HepG2 (cell line): ENCODE measurements around the gene PHTF2. TPM values are rescaled to one million over a fixed set of nuclear protein-coding genes. Genes with fewer than 3 reads are reported as not detected.
"Not testable (repeated sequence)": the region's sequence is repeated elsewhere in the genome, so short reads cannot be mapped to it uniquely, and the experiment has no call there.

Experiments used
- ATAC-seq: fragments of 200-7000 bp; cut with Tn5 transposase; 3 replicates; pipeline ENCODE4 v1.9.1; 2020; ENCODE audit warnings: mild to moderate bottlenecking, moderate library complexity
- BruUV-seq: library from RNA; stranded (reverse); fragments of 400-500 nt; replicated peaks from 2 replicates; lab custom pipeline; 2021; lab: Mats Ljungman, UMichigan
- CTCF ChIA-PET: fragments of 300-600 bp; formaldehyde crosslinking; extraction: SDS; loops from one replicate; lab custom pipeline; 2021; ENCODE audit warnings: low total read pairs, inconsistent platforms, low intra/inter-chr PET ratio; lab: Yijun Ruan, JAX
- POLR2A ChIA-PET: fragments of 350-600 bp; sonication (Branson Sonifier 250); formaldehyde crosslinking; loops from one replicate; lab custom pipeline; 2020; ENCODE audit warnings: antibody characterized with exemption, inconsistent platforms; lab: Yijun Ruan, JAX
- DNase-seq: peaks from one replicate; pipeline ENCODE4 v3.0.0-alpha.2; 2015; ENCODE audit warnings: low spot score
- FAIRE-seq: peaks from 3 replicates; lab custom pipeline; 2011; peaks lifted over from hg19 to GRCh38; lab: Jason Lieb, UNC
- H2AFZ ChIP-seq: one replicate; pipeline ENCODE4 v1.6.1; 2011; ENCODE audit warnings: low read length, inconsistent platforms
- H3K27ac ChIP-seq: fragments of 300-600 bp; 3 replicates; pipeline ENCODE4 v1.8.0; 2011; ENCODE audit warnings: mixed run types, mild to moderate bottlenecking, mixed read lengths, low read length, inconsistent platforms; ENCODE audit not compliant: insufficient read depth; ENCODE audit errors: extremely low read length
- H3K27me3 ChIP-seq, 2 experiments: fragments of 200-600 bp in 1 of 2; 2 replicates in 1 of 2; 3 replicates in 1 of 2; pipeline versions ENCODE4 v1.6.0 to v1.8.0; 2011; ENCODE audit warnings: low read length in 2 of 2, mild to moderate bottlenecking in 2 of 2, moderate library complexity in 2 of 2, inconsistent platforms in 1 of 2; ENCODE audit not compliant: insufficient read depth in 2 of 2, control insufficient read depth in 1 of 2
- H3K36me3 ChIP-seq, 2 experiments: fragments of 200-600 bp in 1 of 2; replicated peaks in 1 of 2; 2 replicates in 1 of 2; 3 replicates in 1 of 2; pipeline versions ENCODE4 v1.5.1 to v1.8.0; 2011; ENCODE audit warnings: low read length in 2 of 2, inconsistent platforms in 1 of 2; ENCODE audit not compliant: insufficient read depth in 2 of 2, control insufficient read depth in 1 of 2
- H3K4me1 ChIP-seq: 2 replicates; pipeline ENCODE4 v1.5.1; 2012; ENCODE audit warnings: low read length, inconsistent platforms; ENCODE audit not compliant: insufficient read depth
- H3K4me2 ChIP-seq: 2 replicates; pipeline ENCODE4 v1.6.0; 2011; ENCODE audit warnings: low read depth, low read length, inconsistent platforms
- H3K4me3 ChIP-seq, 3 experiments: fragments of 200-600 bp in 1 of 3; sonication (generic), shearing (Covaris generic) in 1 of 3; replicated peaks in 1 of 3; 2 replicates each; pipeline ENCODE4 v1.5.1; 2011 to 2016; ENCODE audit warnings: low read length in 3 of 3, inconsistent platforms in 2 of 3, low read depth in 2 of 3, mild to moderate bottlenecking in 2 of 3, control low read depth in 1 of 3, mixed read lengths in 1 of 3; ENCODE audit not compliant: insufficient read depth in 1 of 3
- H3K79me2 ChIP-seq: one replicate; pipeline ENCODE4 v1.6.1; 2011; ENCODE audit warnings: low read length, inconsistent platforms; ENCODE audit not compliant: insufficient read depth
- H3K9ac ChIP-seq: 2 replicates; pipeline ENCODE4 v1.6.0; 2011; ENCODE audit warnings: mild to moderate bottlenecking, low read depth, low read length, inconsistent platforms; ENCODE audit not compliant: insufficient read depth
- H3K9me3 ChIP-seq: 2 replicates; pipeline ENCODE4 v1.5.1; 2012; ENCODE audit warnings: mild to moderate bottlenecking, low read length
- H4K20me1 ChIP-seq: 2 replicates; pipeline ENCODE4 v1.6.0; 2011; ENCODE audit warnings: inconsistent platforms, mild to moderate bottlenecking, low read length, moderate library complexity; ENCODE audit not compliant: insufficient read depth
- GATAD2A ChIP-seq: IDR thresholded peaks from 2 replicates; pipeline ENCODE4 v1.6.1; 2016
- HMG20A ChIP-seq: IDR thresholded peaks from 2 replicates; pipeline ENCODE4 v1.6.1; 2016; ENCODE audit warnings: borderline replicate concordance
- PHB2 ChIP-seq: fragments of 450-650 bp; IDR thresholded peaks from 2 replicates; pipeline ENCODE4 v1.6.1; 2018; ENCODE audit not compliant: partially characterized antibody
- SKI ChIP-seq: fragments of 450-650 bp; IDR thresholded peaks from one replicate; pipeline ENCODE4 v1.6.1; 2018; ENCODE audit warnings: mild to moderate bottlenecking; ENCODE audit not compliant: partially characterized antibody
- TBP ChIP-seq: sonication (generic); formaldehyde crosslinking; IDR thresholded peaks from 2 replicates; pipeline ENCODE4 v1.5.0; 2020; ENCODE audit warnings: missing genetic modification reagents
- XBP1 ChIP-seq: sonication (generic); formaldehyde crosslinking; IDR thresholded peaks from 2 replicates; pipeline ENCODE4 v1.5.0; 2020; ENCODE audit warnings: missing genetic modification reagents
- ZNF468 ChIP-seq: sonication (generic); formaldehyde crosslinking; IDR thresholded peaks from 2 replicates; pipeline ENCODE4 v1.8.0; 2022; ENCODE audit warnings: mild to moderate bottlenecking, moderate library complexity, missing genetic modification reagents
- ZNF501 ChIP-seq: sonication (generic); formaldehyde crosslinking; IDR thresholded peaks from 2 replicates; pipeline ENCODE4 v1.5.1; 2020; ENCODE audit warnings: mild to moderate bottlenecking, moderate library complexity, missing genetic modification reagents
- WGBS: methylation state at CpG from one replicate; pipeline ENCODE4 v1.1.6; 2017; ENCODE audit warnings: low lambda C conversion rate; 5-methylcytosine and 5-hydroxymethylcytosine counted together
- in situ Hi-C: cut with HindIII; loops from 2 replicates; pipeline ENCODE4 v1.10.0; 2017; ENCODE audit warnings: low pct_unique_long_range_greater_than_20kb; ENCODE audit not compliant: extremely low pct_ligation_motif_present
- intact Hi-C: fragments of 100-400 bp; cut with micrococcal nuclease; formaldehyde crosslinking; loops from one replicate; pipeline ENCODE4 v1.10.0; 2022; ENCODE audit not compliant: unreplicated experiment
- polyA plus RNA-seq, 8 experiments: library from polyadenylated mRNA; depleted of rRNA in 3 of 8; stranded (reverse) in 7 of 8; unstranded in 1 of 8; fragments of >200 nt; fragmentation: Illumina TruSeq in 4 of 8; extraction: Trizol in 4 of 8; gene quantifications; 2 replicates each; pipeline versions ENCODE4 v1.2.1 to v1.2.3, GENCODE V29; 2011 to 2016; ENCODE audit warnings: low read depth in 4 of 8, missing spikeins in 1 of 8, mixed read lengths in 1 of 8; ENCODE audit not compliant: insufficient read depth in 1 of 8
- total RNA-seq, 5 experiments: library from RNA; depleted of rRNA; stranded (reverse); fragments of >200 nt; fragmentation: Illumina TruSeq; extraction: Trizol; gene quantifications; 2 replicates each; pipeline ENCODE4 v1.2.3, GENCODE V29; 2016; ENCODE audit warnings: low read depth in 1 of 5
- TF ChIP-seq, protein P1 (sequence below): sonication (generic); formaldehyde crosslinking; IDR thresholded peaks from 2 replicates; pipeline ENCODE4 v1.5.1; 2020; ENCODE audit warnings: mild to moderate bottlenecking, missing genetic modification reagents, moderate library complexity

The PHTF2 gene
- total and polyA plus RNA-seq, 2 of the 13 experiments (the other 11 are each of a cell fraction or from before 2014, with no cell fraction given): 7.4 to 10.2 TPM

DNA sequence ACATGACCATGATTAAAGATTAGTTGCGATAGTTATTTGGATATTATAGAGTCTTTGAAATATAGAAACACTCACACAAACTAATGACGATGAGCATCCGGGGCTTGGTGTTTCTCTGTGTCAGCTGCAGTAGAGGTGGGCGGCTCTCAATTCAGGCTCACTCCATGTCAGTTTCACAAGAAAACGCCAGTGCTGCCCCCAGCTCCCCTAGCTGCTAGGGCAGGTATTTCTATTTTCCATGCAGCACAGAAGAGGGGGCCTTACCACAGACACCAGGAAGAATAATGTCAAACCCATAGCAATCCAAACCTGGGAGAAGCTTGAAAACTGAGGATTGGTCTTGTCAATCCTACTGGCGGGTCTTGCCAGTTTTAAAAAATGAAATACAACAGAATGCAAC is 197.1 kb downstream of the PHTF2 start (continued):
- TF ChIP-seq, protein P1, sequence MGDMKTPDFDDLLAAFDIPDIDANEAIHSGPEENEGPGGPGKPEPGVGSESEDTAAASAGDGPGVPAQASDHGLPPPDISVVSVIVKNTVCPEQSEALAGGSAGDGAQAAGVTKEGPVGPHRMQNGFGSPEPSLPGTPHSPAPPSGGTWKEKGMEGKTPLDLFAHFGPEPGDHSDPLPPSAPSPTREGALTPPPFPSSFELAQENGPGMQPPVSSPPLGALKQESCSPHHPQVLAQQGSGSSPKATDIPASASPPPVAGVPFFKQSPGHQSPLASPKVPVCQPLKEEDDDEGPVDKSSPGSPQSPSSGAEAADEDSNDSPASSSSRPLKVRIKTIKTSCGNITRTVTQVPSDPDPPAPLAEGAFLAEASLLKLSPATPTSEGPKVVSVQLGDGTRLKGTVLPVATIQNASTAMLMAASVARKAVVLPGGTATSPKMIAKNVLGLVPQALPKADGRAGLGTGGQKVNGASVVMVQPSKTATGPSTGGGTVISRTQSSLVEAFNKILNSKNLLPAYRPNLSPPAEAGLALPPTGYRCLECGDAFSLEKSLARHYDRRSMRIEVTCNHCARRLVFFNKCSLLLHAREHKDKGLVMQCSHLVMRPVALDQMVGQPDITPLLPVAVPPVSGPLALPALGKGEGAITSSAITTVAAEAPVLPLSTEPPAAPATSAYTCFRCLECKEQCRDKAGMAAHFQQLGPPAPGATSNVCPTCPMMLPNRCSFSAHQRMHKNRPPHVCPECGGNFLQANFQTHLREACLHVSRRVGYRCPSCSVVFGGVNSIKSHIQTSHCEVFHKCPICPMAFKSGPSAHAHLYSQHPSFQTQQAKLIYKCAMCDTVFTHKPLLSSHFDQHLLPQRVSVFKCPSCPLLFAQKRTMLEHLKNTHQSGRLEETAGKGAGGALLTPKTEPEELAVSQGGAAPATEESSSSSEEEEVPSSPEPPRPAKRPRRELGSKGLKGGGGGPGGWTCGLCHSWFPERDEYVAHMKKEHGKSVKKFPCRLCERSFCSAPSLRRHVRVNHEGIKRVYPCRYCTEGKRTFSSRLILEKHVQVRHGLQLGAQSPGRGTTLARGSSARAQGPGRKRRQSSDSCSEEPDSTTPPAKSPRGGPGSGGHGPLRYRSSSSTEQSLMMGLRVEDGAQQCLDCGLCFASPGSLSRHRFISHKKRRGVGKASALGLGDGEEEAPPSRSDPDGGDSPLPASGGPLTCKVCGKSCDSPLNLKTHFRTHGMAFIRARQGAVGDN (CRISPR knock-in tag): no peak
- TF ChIP-seq XBP1 (no peak), GATAD2A (CRISPR knock-in tag) (no peak), ZNF501 (CRISPR knock-in tag) (no peak), ZNF468 (CRISPR knock-in tag) (no peak), SKI (no peak), HMG20A (CRISPR knock-in tag) (no peak), PHB2 (no peak), TBP (CRISPR knock-in tag) (no peak)

DNA sequence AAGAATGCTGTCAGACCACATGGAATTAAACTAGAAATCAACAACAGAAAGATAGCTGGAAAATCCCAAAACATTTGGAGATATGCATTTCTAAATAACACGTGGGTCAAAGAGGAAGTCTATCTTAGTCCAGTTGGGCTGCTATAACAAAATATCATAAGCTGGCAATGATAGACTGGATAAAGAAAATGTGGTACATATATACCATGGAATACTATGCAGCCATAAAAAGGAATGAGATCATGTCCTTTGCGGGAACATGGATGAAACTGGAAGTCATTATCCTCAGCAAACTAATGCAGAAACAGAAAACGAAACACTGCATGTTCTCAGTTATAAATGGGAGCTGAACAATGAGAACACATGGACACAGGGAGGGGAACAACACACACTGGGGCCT is 200.6 kb downstream of the PHTF2 start:
- H3K27me3 ChIP-seq, in situ Hi-C loops, H3K36me3 ChIP-seq, H3K9ac ChIP-seq, FAIRE-seq, H3K4me1 ChIP-seq, ATAC-seq, H3K9me3 ChIP-seq, intact Hi-C loops, CTCF ChIA-PET, H4K20me1 ChIP-seq, POLR2A ChIA-PET, H3K4me3 ChIP-seq, H3K79me2 ChIP-seq, H3K4me2 ChIP-seq, DNase-seq, BruUV-seq, H2AFZ ChIP-seq, H3K27ac ChIP-seq: not testable (repeated sequence)
- 17% methylated on average over 3 of the region's 3 CpGs for WGBS
